HepG2 (cell line): ENCODE data around the gene ZFP36L2. TPM values are rescaled to one million over a fixed set of nuclear protein-coding genes. Genes with fewer than 3 reads are reported as not detected.
A peak's percentile ranks its signal among the peaks of the same experiment; 100 is the strongest.

Experiments
- AGO1 ChIP-seq: fragments of 200-400 bp; formaldehyde crosslinking; IDR thresholded peaks from 2 replicates; pipeline ENCODE4 v1.6.1; 2017; ENCODE audit warnings: mild to moderate bottlenecking, low read depth, low read length, moderate library complexity; ENCODE audit not compliant: poor library complexity, severe bottlenecking
- FOXP1 ChIP-seq, 2 experiments: fragments of 450-650 bp in 1 of 2; IDR thresholded peaks; 2 replicates each; pipeline ENCODE4 v1.6.1; 2017 to 2018; ENCODE audit warnings: antibody characterized with exemption in 1 of 2
- KDM4B ChIP-seq: sonication (generic); formaldehyde crosslinking; IDR thresholded peaks from 2 replicates; pipeline ENCODE4 v1.4.0; 2020; ENCODE audit warnings: missing genetic modification reagents
- KLF6 ChIP-seq: IDR thresholded peaks from 2 replicates; pipeline ENCODE4 v1.8.0; 2016; ENCODE audit warnings: missing biosample characterization, missing genetic modification reagents
- MZF1 ChIP-seq: sonication (generic); formaldehyde crosslinking; IDR thresholded peaks from 2 replicates; pipeline ENCODE4 v1.8.1; 2023; ENCODE audit warnings: mild to moderate bottlenecking, missing genetic modification reagents, borderline replicate concordance
- NRL ChIP-seq: sonication (generic); formaldehyde crosslinking; IDR thresholded peaks from 2 replicates; pipeline ENCODE4 v1.5.0; 2020; ENCODE audit warnings: missing genetic modification reagents, mild to moderate bottlenecking, moderate library complexity, borderline replicate concordance
- RBFOX2 ChIP-seq: fragments of 200-400 bp; formaldehyde crosslinking; IDR thresholded peaks from 2 replicates; pipeline ENCODE4 v1.6.1; 2017; ENCODE audit warnings: low read depth, mild to moderate bottlenecking, low read length
- SAFB2 ChIP-seq: sonication (generic); formaldehyde crosslinking; IDR thresholded peaks from 2 replicates; pipeline ENCODE4 v1.5.1; 2020; ENCODE audit warnings: missing genetic modification reagents, low read depth, mild to moderate bottlenecking, borderline replicate concordance
- SIX4 ChIP-seq: sonication (generic); formaldehyde crosslinking; IDR thresholded peaks from 2 replicates; pipeline ENCODE4 v1.4.0; 2020; ENCODE audit warnings: missing genetic modification reagents
- TGIF2 ChIP-seq: IDR thresholded peaks from 2 replicates; pipeline ENCODE4 v1.6.1; 2016; ENCODE audit warnings: control low read depth, missing compliant biosample characterization
- TOPORS ChIP-seq: sonication (generic); formaldehyde crosslinking; IDR thresholded peaks from 2 replicates; pipeline ENCODE4 v1.8.0; 2023; ENCODE audit warnings: mild to moderate bottlenecking, missing genetic modification reagents
- TP53 ChIP-seq: sonication (generic); formaldehyde crosslinking; conservative IDR thresholded peaks from 2 replicates; pipeline ENCODE4 v1.4.0; 2020; ENCODE audit warnings: missing genetic modification reagents
- ZFP82 ChIP-seq: sonication (generic); formaldehyde crosslinking; IDR thresholded peaks from 2 replicates; pipeline ENCODE4 v1.5.1; 2020; ENCODE audit warnings: mild to moderate bottlenecking, missing genetic modification reagents, borderline replicate concordance
- ZNF138 ChIP-seq: sonication (generic); formaldehyde crosslinking; IDR thresholded peaks from 2 replicates; pipeline ENCODE4 v1.5.0; 2020; ENCODE audit warnings: mild to moderate bottlenecking, low read depth, missing genetic modification reagents
- ZNF225 ChIP-seq: sonication (generic); formaldehyde crosslinking; IDR thresholded peaks from 2 replicates; pipeline ENCODE4 v1.4.0; 2020; ENCODE audit warnings: mild to moderate bottlenecking, missing genetic modification reagents
- ZNF747 ChIP-seq: sonication (generic); formaldehyde crosslinking; IDR thresholded peaks from 2 replicates; pipeline ENCODE4 v1.8.1; 2023; ENCODE audit warnings: missing genetic modification reagents, mild to moderate bottlenecking, borderline replicate concordance
- ZNF83 ChIP-seq: sonication (generic); formaldehyde crosslinking; IDR thresholded peaks from 2 replicates; pipeline ENCODE4 v1.4.0; 2020; ENCODE audit warnings: missing genetic modification reagents, mild to moderate bottlenecking, borderline replicate concordance
- ZSCAN30 ChIP-seq: sonication (generic); formaldehyde crosslinking; IDR thresholded peaks from 2 replicates; pipeline ENCODE4 v1.5.0; 2020; ENCODE audit warnings: mild to moderate bottlenecking, missing genetic modification reagents
- polyA plus RNA-seq, 8 experiments: library from polyadenylated mRNA; depleted of rRNA in 3 of 8; stranded (reverse) in 7 of 8; unstranded in 1 of 8; fragments of >200 nt; fragmentation: Illumina TruSeq in 4 of 8; extraction: Trizol in 4 of 8; gene quantifications; 2 replicates each; pipeline versions ENCODE4 v1.2.1 to v1.2.3, GENCODE V29; 2011 to 2016; ENCODE audit warnings: low read depth in 4 of 8, missing spikeins in 1 of 8, mixed read lengths in 1 of 8; ENCODE audit not compliant: insufficient read depth in 1 of 8
- total RNA-seq, 5 experiments: library from RNA; depleted of rRNA; stranded (reverse); fragments of >200 nt; fragmentation: Illumina TruSeq; extraction: Trizol; gene quantifications; 2 replicates each; pipeline ENCODE4 v1.2.3, GENCODE V29; 2016; ENCODE audit warnings: low read depth in 1 of 5
- TF ChIP-seq, protein P1 (sequence below): sonication (generic); formaldehyde crosslinking; IDR thresholded peaks from 2 replicates; pipeline ENCODE4 v1.5.1; 2020; ENCODE audit warnings: mild to moderate bottlenecking, missing genetic modification reagents, moderate library complexity
- TF ChIP-seq, protein P2 (sequence below): sonication (generic); formaldehyde crosslinking; IDR thresholded peaks from 2 replicates; pipeline ENCODE4 v1.9.0; 2022; ENCODE audit warnings: low read depth, missing genetic modification reagents
- TF ChIP-seq, protein P3 (sequence below): sonication (generic); formaldehyde crosslinking; IDR thresholded peaks from 2 replicates; pipeline ENCODE4 v1.5.0; 2020; ENCODE audit warnings: mild to moderate bottlenecking, missing genetic modification reagents, borderline replicate concordance
- TF ChIP-seq, protein P4 (sequence below): sonication (generic); formaldehyde crosslinking; IDR thresholded peaks from 2 replicates; pipeline ENCODE4 v1.4.0; 2020; ENCODE audit warnings: missing genetic modification reagents, borderline replicate concordance

The ZFP36L2 gene
- total and polyA plus RNA-seq, 2 of the 13 experiments (the other 11 are each of a cell fraction or from before 2014, with no cell fraction given), result 11.2 to 21.8 TPM

DNA sequence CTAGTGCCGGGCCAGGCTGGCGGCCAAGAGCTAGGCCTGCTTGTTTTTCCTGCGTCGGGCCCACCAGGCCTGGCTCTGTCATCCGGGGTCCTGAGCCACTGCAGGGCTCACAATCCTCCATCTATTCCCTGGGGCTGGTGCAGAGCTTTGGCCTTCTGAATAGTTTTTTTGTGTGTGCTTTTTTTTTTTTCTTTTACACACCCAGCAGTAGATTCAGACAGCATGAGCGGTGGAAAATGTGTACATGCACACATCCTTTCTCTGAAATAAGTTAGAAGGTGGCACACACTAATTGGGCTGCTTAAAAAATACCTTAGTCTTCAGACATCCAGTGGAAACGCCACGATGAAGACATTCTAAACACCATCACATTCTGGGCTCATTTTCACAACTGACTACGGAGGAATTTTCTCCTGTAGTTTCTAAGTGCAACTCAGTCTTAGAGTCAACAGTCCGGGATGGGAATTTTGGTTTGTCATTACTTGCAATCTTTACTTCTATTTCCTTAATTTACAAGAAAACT is 6.1 kb downstream of the ZFP36L2 start (continued):
- no peak for TF ChIP-seq KLF6 (CRISPR knock-in tag)
- no peak for TF ChIP-seq ZSCAN30 (CRISPR knock-in tag)
- no peak for TF ChIP-seq SIX4 (CRISPR knock-in tag)
- TF ChIP-seq, protein P1, sequence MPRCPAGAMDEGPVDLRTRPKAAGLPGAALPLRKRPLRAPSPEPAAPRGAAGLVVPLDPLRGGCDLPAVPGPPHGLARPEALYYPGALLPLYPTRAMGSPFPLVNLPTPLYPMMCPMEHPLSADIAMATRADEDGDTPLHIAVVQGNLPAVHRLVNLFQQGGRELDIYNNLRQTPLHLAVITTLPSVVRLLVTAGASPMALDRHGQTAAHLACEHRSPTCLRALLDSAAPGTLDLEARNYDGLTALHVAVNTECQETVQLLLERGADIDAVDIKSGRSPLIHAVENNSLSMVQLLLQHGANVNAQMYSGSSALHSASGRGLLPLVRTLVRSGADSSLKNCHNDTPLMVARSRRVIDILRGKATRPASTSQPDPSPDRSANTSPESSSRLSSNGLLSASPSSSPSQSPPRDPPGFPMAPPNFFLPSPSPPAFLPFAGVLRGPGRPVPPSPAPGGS, result no peak; the same call in 1 of the 2 replicates
- TF ChIP-seq RBFOX2, result peak; percentile 5; the same call in 1 of the 2 replicates
- TF ChIP-seq NRL, result no peak
- 0 out of 2 replicates have a peak, but pooled peaks have one; percentile 7 for TF ChIP-seq ZNF83 (CRISPR knock-in tag)
- TF ChIP-seq, protein P2, sequence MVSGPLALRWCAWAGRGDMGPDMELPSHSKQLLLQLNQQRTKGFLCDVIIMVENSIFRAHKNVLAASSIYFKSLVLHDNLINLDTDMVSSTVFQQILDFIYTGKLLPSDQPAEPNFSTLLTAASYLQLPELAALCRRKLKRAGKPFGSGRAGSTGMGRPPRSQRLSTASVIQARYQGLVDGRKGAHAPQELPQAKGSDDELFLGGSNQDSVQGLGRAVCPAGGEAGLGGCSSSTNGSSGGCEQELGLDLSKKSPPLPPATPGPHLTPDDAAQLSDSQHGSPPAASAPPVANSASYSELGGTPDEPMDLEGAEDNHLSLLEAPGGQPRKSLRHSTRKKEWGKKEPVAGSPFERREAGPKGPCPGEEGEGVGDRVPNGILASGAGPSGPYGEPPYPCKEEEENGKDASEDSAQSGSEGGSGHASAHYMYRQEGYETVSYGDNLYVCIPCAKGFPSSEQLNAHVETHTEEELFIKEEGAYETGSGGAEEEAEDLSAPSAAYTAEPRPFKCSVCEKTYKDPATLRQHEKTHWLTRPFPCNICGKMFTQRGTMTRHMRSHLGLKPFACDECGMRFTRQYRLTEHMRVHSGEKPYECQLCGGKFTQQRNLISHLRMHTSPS (CRISPR knock-in tag), result no peak
- TF ChIP-seq, protein P3, sequence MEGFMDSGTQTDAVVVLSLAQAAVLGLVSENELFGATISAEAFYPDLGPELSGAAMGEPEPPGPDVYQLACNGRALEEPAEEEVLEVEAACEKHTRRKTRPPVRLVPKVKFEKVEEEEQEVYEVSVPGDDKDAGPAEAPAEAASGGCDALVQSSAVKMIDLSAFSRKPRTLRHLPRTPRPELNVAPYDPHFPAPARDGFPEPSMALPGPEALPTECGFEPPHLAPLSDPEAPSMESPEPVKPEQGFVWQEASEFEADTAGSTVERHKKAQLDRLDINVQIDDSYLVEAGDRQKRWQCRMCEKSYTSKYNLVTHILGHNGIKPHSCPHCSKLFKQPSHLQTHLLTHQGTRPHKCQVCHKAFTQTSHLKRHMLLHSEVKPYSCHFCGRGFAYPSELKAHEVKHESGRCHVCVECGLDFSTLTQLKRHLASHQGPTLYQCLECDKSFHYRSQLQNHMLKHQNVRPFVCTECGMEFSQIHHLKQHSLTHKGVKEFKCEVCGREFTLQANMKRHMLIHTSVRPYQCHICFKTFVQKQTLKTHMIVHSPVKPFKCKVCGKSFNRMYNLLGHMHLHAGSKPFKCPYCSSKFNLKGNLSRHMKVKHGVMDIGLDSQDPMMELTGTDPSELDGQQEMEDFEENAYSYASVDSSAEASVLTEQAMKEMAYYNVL (CRISPR knock-in tag), result 0 out of 2 replicates have a peak, but pooled peaks have one; percentile 34
- TF ChIP-seq FOXP1 (IDR thresholded peaks at IDR 0.05), result no peak
- TF ChIP-seq FOXP1 (CRISPR knock-in tag; IDR thresholded peaks at IDR 0.05), result no peak
- no peak; the same call in none of the 2 replicates for TF ChIP-seq ZNF747 (CRISPR knock-in tag)
- TF ChIP-seq TOPORS (CRISPR knock-in tag), result no peak
- TF ChIP-seq ZFP82, result peak; percentile 82; the same call in 1 of the 2 replicates
- TF ChIP-seq, protein P4, sequence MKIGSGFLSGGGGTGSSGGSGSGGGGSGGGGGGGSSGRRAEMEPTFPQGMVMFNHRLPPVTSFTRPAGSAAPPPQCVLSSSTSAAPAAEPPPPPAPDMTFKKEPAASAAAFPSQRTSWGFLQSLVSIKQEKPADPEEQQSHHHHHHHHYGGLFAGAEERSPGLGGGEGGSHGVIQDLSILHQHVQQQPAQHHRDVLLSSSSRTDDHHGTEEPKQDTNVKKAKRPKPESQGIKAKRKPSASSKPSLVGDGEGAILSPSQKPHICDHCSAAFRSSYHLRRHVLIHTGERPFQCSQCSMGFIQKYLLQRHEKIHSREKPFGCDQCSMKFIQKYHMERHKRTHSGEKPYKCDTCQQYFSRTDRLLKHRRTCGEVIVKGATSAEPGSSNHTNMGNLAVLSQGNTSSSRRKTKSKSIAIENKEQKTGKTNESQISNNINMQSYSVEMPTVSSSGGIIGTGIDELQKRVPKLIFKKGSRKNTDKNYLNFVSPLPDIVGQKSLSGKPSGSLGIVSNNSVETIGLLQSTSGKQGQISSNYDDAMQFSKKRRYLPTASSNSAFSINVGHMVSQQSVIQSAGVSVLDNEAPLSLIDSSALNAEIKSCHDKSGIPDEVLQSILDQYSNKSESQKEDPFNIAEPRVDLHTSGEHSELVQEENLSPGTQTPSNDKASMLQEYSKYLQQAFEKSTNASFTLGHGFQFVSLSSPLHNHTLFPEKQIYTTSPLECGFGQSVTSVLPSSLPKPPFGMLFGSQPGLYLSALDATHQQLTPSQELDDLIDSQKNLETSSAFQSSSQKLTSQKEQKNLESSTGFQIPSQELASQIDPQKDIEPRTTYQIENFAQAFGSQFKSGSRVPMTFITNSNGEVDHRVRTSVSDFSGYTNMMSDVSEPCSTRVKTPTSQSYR (CRISPR knock-in tag), result no peak
- TF ChIP-seq TGIF2, result peak; percentile 49; the same call in 1 of the 2 replicates
- 0 out of 2 replicates have a peak, but pooled peaks have one; percentile 83 for TF ChIP-seq ZNF138 (CRISPR knock-in tag)
- TF ChIP-seq AGO1, result no peak
- TF ChIP-seq ZNF225 (CRISPR knock-in tag), result no peak
- TF ChIP-seq KDM4B, result no peak
- no peak for TF ChIP-seq SAFB2 (CRISPR knock-in tag)
- TF ChIP-seq MZF1 (CRISPR knock-in tag), result no peak
- no peak for TF ChIP-seq TP53 (CRISPR knock-in tag)
